Measurements from ENCODE around the gene ERI3.

The ERI3 gene

GRCh38 chr1:44282704-44283426 is 72.2 kb downstream of the ERI3 start:
- DNase-seq (ENCODE audit: low read depth) = no peak

GRCh38 chr1:44281962-44282703 is 72.9 kb downstream of the ERI3 start:
- DNase-seq (ENCODE audit: low read depth) = no peak

- no peak for DNase-seq (ENCODE audit: low read depth)
Observed at GRCh38 chr1:44276901-44277300, 78.2 kb downstream of the ERI3 start.

GRCh38 chr1:44275991-44276405 is 79.1 kb downstream of the ERI3 start:
- peak; percentile 17 for DNase-seq (ENCODE audit: low read depth)

GRCh38 chr1:44275296-44275962 is 79.6 kb downstream of the ERI3 start:
- DNase-seq (ENCODE audit: low read depth) = no peak

DNA sequence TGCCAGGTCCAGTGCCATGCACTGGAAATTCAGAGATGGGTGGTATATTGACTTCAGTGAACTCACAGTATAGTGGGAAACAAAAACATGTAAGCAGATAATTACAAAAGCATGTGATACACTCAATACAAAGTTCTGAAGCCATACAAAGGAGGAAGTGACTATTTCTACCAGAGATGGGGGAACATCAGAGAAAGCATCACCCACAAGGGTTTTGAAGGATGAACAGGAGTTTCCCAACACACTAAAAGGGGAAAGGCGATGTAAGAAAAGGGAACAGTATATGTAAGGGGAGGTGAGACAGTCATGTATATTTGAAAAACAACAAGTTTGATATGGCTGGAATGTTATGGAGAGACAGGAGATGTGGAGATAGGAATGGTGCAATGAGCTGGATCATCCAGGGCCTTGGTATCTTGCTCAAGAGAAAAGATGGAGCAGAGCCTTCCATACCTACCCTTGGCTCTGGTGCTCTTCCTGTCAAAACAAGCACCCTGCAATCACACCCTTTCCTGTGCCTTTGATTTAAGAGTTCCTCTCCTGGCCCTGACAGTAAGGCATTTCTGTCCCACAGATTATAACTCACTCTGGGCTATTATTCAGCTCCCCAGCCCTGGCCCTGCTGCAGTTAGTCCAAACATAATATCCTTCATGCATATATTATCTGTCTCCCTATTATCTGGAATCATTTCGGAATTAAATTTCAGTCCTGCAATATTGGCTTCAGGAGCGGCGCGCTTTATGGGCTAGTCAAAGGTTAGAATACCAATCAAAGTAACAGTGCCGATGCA is 81.3 kb downstream of the ERI3 start:
- DNase-seq (ENCODE audit: low read depth) = no peak

GRCh38 chr1:44272992-44273391 is 82.1 kb downstream of the ERI3 start:
- DNase-seq (ENCODE audit: low read depth) = no peak

DNA sequence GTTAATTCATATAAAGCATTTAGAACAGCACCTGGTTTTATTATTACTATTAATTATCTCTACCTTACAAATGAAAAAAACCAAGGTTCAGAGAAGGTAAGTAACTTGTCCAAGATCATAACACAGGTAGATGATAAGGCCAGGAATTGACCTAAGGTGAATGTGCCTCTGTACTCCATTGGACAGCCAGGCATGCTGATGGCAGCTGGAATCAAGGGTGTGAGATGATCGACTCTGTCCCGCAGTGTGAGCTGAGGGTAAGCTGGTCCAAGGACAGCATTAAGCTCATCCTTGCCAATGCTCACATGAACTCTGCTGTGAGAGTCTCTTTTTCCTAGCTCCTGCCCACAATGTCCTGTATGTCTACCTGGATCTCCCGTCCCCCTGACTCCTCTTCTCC is 83.4 kb downstream of the ERI3 start:
- no peak for DNase-seq (ENCODE audit: low read depth)

DNA sequence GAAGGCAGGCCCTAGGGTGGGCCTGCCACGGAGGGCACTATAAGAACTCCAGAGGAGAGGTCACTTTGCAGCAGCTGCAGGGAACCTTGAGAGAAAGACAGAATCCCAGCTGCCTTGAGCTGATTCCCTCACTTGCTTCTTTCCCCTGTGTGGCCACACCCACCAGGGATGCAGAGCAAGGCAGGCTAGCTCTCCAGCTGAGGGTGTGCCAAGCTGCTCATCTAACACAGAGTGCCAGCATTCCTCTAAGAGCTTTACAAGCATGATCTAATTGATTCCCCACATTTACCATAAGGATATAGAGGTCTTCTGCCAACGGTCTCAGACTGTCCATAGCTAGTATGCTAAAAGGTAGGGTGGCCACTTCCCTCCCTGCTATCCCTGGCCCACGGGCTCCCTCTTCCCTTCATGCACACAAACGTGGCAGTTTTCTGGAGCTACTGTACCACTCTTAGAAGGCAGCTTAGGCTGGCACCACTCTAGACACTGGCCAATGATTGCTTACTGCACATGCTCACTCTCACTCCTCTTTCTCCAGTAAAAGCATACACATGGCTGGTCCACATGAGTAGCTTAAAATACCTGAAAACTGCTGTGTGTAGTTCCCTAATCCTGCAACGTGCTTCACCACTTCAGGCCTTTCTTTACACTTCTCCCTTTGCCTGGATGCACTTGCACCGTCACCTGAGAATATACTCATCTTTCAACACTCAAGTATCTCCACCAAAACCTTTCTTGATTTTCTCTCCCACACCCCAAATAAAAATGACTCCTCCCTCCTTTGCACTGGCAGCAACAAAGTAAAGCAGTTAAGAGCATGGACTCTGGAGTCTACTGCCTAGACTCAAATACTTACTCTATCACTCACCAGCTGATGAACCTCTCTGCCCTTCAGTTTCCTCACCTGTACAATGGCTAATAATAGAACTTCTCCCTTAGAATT is 84.1 kb downstream of the ERI3 start:
- DNase-seq (ENCODE audit: low read depth) = peak; percentile 12

GRCh38 chr1:44268054-44268453 is 87.0 kb downstream of the ERI3 start:
- no peak for DNase-seq (ENCODE audit: low read depth)

GRCh38 chr1:44267438-44267837 is 87.6 kb downstream of the ERI3 start:
- no peak for DNase-seq (ENCODE audit: low read depth)

- DNase-seq (ENCODE audit: low read depth) = no peak
Observed at GRCh38 chr1:44266400-44267344, 88.4 kb downstream of the ERI3 start.

- DNase-seq (ENCODE audit: low read depth) = no peak
Observed at GRCh38 chr1:44265656-44266358, 89.2 kb downstream of the ERI3 start.

DNA sequence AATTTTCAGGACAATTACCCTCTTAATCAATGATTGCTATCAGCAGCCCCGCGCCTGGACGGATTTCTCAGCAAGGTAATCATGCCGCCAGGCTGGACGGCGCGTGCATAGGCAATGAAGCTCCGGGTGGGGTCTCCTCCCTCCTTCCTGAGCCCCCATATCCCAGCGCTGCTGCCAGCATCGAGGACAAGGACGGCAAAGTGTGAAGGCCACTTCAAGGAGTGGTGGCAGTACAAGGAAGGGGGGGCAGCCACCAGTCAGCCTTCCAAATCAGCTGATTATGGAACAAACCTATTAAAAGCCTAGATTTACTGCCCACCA is 90.6 kb downstream of the ERI3 start:
- no peak for DNase-seq (ENCODE audit: low read depth)

DNA sequence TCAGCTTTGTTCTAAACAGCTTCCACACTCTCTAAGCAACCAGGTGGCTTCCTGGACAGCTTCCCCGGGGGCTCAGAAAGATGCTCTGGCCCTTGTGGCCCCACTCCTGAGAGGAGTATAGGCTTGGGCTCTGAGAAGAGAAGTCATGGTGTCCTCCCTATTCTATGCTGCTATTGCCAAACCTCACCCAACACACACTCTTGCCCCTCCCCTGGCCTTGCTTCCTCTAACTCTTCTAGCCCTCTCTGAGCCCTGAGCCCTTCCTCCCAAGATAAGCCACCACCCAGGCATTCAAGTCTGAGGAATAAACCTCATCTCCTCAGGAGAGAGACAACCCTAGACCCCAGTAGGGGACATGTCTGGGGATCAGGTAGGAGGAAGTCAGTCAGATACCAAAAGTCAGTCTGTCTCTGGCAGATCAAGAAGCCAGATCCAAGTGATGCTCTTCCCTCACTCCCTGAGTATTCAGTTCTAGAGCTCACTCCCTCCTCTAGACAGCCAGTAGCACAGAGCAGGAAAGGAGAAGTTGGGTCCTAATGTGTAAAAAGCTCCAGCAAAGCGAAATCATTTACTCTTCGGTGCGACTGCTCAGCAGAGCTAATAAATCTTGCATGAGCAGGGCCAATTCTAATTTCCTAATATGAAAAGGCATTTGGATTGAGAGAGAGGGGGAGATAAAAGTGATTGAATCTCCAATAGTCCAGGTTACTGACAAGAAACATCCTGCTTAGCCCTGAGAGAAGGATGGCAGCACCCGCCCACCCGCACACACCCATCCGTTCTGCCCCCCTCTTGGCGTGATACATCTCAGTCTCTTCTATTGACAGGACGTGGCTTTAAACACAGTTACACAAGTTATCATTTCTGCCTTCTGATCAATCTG is 91.2 kb downstream of the ERI3 start:
- no peak for DNase-seq (ENCODE audit: low read depth)

GRCh38 chr1:44262816-44263567 is 92.1 kb downstream of the ERI3 start:
- no peak for DNase-seq (ENCODE audit: low read depth)

DNA sequence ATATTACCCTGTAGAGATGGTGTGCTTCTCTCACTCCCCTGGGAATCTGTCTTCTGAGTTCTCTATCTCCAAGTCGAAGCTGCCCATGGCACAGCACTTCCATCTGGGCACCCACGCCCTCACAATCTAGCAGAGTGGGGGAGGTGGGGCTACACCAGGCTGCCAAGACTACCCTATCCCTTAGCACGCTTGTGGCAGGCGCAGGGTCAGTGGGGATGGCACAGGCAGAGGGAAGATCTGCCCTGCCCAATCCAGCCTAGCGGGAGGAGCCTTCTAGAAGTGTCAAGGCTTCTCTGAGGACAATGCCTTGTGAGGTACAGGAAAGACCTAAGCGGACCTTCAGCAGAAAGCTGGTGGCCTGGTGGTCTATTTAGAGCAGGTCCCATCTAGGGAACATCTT is 92.6 kb downstream of the ERI3 start:
- no peak for DNase-seq (ENCODE audit: low read depth)

- no peak for DNase-seq (ENCODE audit: low read depth)
Observed at GRCh38 chr1:44261962-44262361, 93.1 kb downstream of the ERI3 start.
